HepG2 (cell line): ENCODE results near the gene ISOC2. TPM values are rescaled to one million over a fixed set of nuclear protein-coding genes. Genes with fewer than 3 reads are reported as not detected.

ENCODE experiments used
- ATAC-seq: fragments of 200-7000 bp; cut with Tn5 transposase; 3 replicates; pipeline ENCODE4 v1.9.1; 2020; ENCODE audit warnings: mild to moderate bottlenecking, moderate library complexity
- Bru-seq: library from RNA; stranded (reverse); fragments of 400-500 nt; gene quantifications from one replicate; lab custom pipeline; 2021; lab: Mats Ljungman, UMichigan
- BruChase-seq, 2 experiments: library from RNA; stranded (reverse); fragments of 400-500 nt; gene quantifications; one replicate each; lab custom pipeline; 2021; lab: Mats Ljungman, UMichigan
- BruUV-seq: library from RNA; stranded (reverse); fragments of 400-500 nt; replicated peaks from 2 replicates; lab custom pipeline; 2021; lab: Mats Ljungman, UMichigan
- CTCF ChIA-PET: fragments of 300-600 bp; formaldehyde crosslinking; extraction: SDS; loops from one replicate; lab custom pipeline; 2021; ENCODE audit warnings: low total read pairs, inconsistent platforms, low intra/inter-chr PET ratio; lab: Yijun Ruan, JAX
- POLR2A ChIA-PET: fragments of 350-600 bp; sonication (Branson Sonifier 250); formaldehyde crosslinking; loops from one replicate; lab custom pipeline; 2020; ENCODE audit warnings: antibody characterized with exemption, inconsistent platforms; lab: Yijun Ruan, JAX
- DNase-seq: peaks from one replicate; pipeline ENCODE4 v3.0.0-alpha.2; 2015; ENCODE audit warnings: low spot score
- FAIRE-seq: peaks from 3 replicates; lab custom pipeline; 2011; peaks lifted over from hg19 to GRCh38; lab: Jason Lieb, UNC
- H2AFZ ChIP-seq: one replicate; pipeline ENCODE4 v1.6.1; 2011; ENCODE audit warnings: low read length, inconsistent platforms
- H3K27ac ChIP-seq: fragments of 300-600 bp; 3 replicates; pipeline ENCODE4 v1.8.0; 2011; ENCODE audit warnings: mixed run types, mild to moderate bottlenecking, mixed read lengths, low read length, inconsistent platforms; ENCODE audit not compliant: insufficient read depth; ENCODE audit errors: extremely low read length
- H3K27me3 ChIP-seq, 2 experiments: fragments of 200-600 bp in 1 of 2; 2 replicates in 1 of 2; 3 replicates in 1 of 2; pipeline versions ENCODE4 v1.6.0 to v1.8.0; 2011; ENCODE audit warnings: low read length in 2 of 2, mild to moderate bottlenecking in 2 of 2, moderate library complexity in 2 of 2, inconsistent platforms in 1 of 2; ENCODE audit not compliant: insufficient read depth in 2 of 2, control insufficient read depth in 1 of 2
- H3K36me3 ChIP-seq, 2 experiments: fragments of 200-600 bp in 1 of 2; replicated peaks in 1 of 2; 2 replicates in 1 of 2; 3 replicates in 1 of 2; pipeline versions ENCODE4 v1.5.1 to v1.8.0; 2011; ENCODE audit warnings: low read length in 2 of 2, inconsistent platforms in 1 of 2; ENCODE audit not compliant: insufficient read depth in 2 of 2, control insufficient read depth in 1 of 2
- H3K4me1 ChIP-seq: 2 replicates; pipeline ENCODE4 v1.5.1; 2012; ENCODE audit warnings: low read length, inconsistent platforms; ENCODE audit not compliant: insufficient read depth
- H3K4me2 ChIP-seq: 2 replicates; pipeline ENCODE4 v1.6.0; 2011; ENCODE audit warnings: low read depth, low read length, inconsistent platforms
- H3K4me3 ChIP-seq, 3 experiments: fragments of 200-600 bp in 1 of 3; sonication (generic), shearing (Covaris generic) in 1 of 3; replicated peaks in 1 of 3; 2 replicates each; pipeline ENCODE4 v1.5.1; 2011 to 2016; ENCODE audit warnings: low read length in 3 of 3, inconsistent platforms in 2 of 3, low read depth in 2 of 3, mild to moderate bottlenecking in 2 of 3, control low read depth in 1 of 3, mixed read lengths in 1 of 3; ENCODE audit not compliant: insufficient read depth in 1 of 3
- H3K79me2 ChIP-seq: one replicate; pipeline ENCODE4 v1.6.1; 2011; ENCODE audit warnings: low read length, inconsistent platforms; ENCODE audit not compliant: insufficient read depth
- H3K9ac ChIP-seq: 2 replicates; pipeline ENCODE4 v1.6.0; 2011; ENCODE audit warnings: mild to moderate bottlenecking, low read depth, low read length, inconsistent platforms; ENCODE audit not compliant: insufficient read depth
- H3K9me3 ChIP-seq: 2 replicates; pipeline ENCODE4 v1.5.1; 2012; ENCODE audit warnings: mild to moderate bottlenecking, low read length
- H4K20me1 ChIP-seq: 2 replicates; pipeline ENCODE4 v1.6.0; 2011; ENCODE audit warnings: inconsistent platforms, mild to moderate bottlenecking, low read length, moderate library complexity; ENCODE audit not compliant: insufficient read depth
- CEBPZ ChIP-seq: IDR thresholded peaks from 2 replicates; pipeline ENCODE4 v1.6.1; 2012; ENCODE audit warnings: low read length, improper control_type of control experiment
- CREM ChIP-seq, 2 experiments: sonication (generic) in 1 of 2; formaldehyde crosslinking in 1 of 2; IDR thresholded peaks; 2 replicates each; pipeline versions ENCODE4 v1.4.0 to v1.6.1; 2016 to 2020; ENCODE audit warnings: antibody characterized with exemption in 1 of 2, mild to moderate bottlenecking in 1 of 2, missing genetic modification reagents in 1 of 2
- GABPB1 ChIP-seq: IDR thresholded peaks from 2 replicates; pipeline ENCODE4 v1.6.1; 2016; ENCODE audit warnings: mild to moderate bottlenecking, missing genetic modification reagents, moderate library complexity, missing compliant biosample characterization
- HOXA3 ChIP-seq: sonication (generic); formaldehyde crosslinking; IDR thresholded peaks from 2 replicates; pipeline ENCODE4 v1.5.0; 2020; ENCODE audit warnings: missing genetic modification reagents
- LCORL ChIP-seq, 2 experiments: fragments of 450-650 bp in 1 of 2; sonication (generic) in 1 of 2; formaldehyde crosslinking in 1 of 2; IDR thresholded peaks; 2 replicates each; pipeline versions ENCODE4 v1.5.0 to v1.6.1; 2017 to 2020; ENCODE audit warnings: antibody characterized with exemption in 1 of 2, missing genetic modification reagents in 1 of 2
- NCOA1 ChIP-seq: sonication (generic); formaldehyde crosslinking; IDR thresholded peaks from 2 replicates; pipeline ENCODE4 v1.9.0; 2021; ENCODE audit warnings: missing genetic modification reagents
- NFYB ChIP-seq: sonication (generic); formaldehyde crosslinking; IDR thresholded peaks from 2 replicates; pipeline ENCODE4 v1.4.0; 2020; ENCODE audit warnings: missing genetic modification reagents
- RFX3 ChIP-seq: IDR thresholded peaks from 2 replicates; pipeline ENCODE4 v1.6.1; 2016; ENCODE audit warnings: missing biosample characterization, missing genetic modification reagents
- ZNF10 ChIP-seq: sonication (generic); formaldehyde crosslinking; IDR thresholded peaks from 2 replicates; pipeline ENCODE4 v1.4.0; 2020; ENCODE audit warnings: mild to moderate bottlenecking, low read depth, missing genetic modification reagents, borderline replicate concordance
- WGBS: methylation state at CpG from one replicate; pipeline ENCODE4 v1.1.6; 2017; ENCODE audit warnings: low lambda C conversion rate; 5-methylcytosine and 5-hydroxymethylcytosine counted together
- in situ Hi-C: cut with HindIII; loops from 2 replicates; pipeline ENCODE4 v1.10.0; 2017; ENCODE audit warnings: low pct_unique_long_range_greater_than_20kb; ENCODE audit not compliant: extremely low pct_ligation_motif_present
- intact Hi-C: fragments of 100-400 bp; cut with micrococcal nuclease; formaldehyde crosslinking; loops from one replicate; pipeline ENCODE4 v1.10.0; 2022; ENCODE audit not compliant: unreplicated experiment
- long read RNA-seq, 2 experiments: library from RNA in 1 of 2; library from polyadenylated mRNA in 1 of 2; stranded (forward) in 1 of 2; unstranded in 1 of 2; transcript quantifications; one replicate each; pipeline ENCODE4 v2.0.0, GENCODE V29; 2019 to 2022
- polyA minus RNA-seq, 3 experiments: library from RNA; depleted of rRNA, polyadenylated mRNA; stranded (reverse); fragments of >200 nt; gene quantifications; 2 replicates each; pipeline ENCODE4 v1.2.3, GENCODE V29; 2011; ENCODE audit warnings: low replicate concordance in 1 of 3
- polyA plus RNA-seq, 8 experiments: library from polyadenylated mRNA; depleted of rRNA in 3 of 8; stranded (reverse) in 7 of 8; unstranded in 1 of 8; fragments of >200 nt; fragmentation: Illumina TruSeq in 4 of 8; extraction: Trizol in 4 of 8; gene quantifications; 2 replicates each; pipeline versions ENCODE4 v1.2.1 to v1.2.3, GENCODE V29; 2011 to 2016; ENCODE audit warnings: low read depth in 4 of 8, missing spikeins in 1 of 8, mixed read lengths in 1 of 8; ENCODE audit not compliant: insufficient read depth in 1 of 8
- total RNA-seq, 5 experiments: library from RNA; depleted of rRNA; stranded (reverse); fragments of >200 nt; fragmentation: Illumina TruSeq; extraction: Trizol; gene quantifications; 2 replicates each; pipeline ENCODE4 v1.2.3, GENCODE V29; 2016; ENCODE audit warnings: low read depth in 1 of 5
- TF ChIP-seq, protein P1 (sequence below): sonication (generic); formaldehyde crosslinking; conservative IDR thresholded peaks from 2 replicates; pipeline ENCODE4 v1.8.0; 2022; ENCODE audit warnings: low read depth, missing genetic modification reagents

ISOC2 gene, protein sequence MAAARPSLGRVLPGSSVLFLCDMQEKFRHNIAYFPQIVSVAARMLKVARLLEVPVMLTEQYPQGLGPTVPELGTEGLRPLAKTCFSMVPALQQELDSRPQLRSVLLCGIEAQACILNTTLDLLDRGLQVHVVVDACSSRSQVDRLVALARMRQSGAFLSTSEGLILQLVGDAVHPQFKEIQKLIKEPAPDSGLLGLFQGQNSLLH
- total RNA-seq (2016; rRNA removed; fragmentation: Illumina TruSeq; extraction: Trizol) (105 and 106 TPM in 2 replicates), polyA plus RNA-seq (2011; rRNA removed) (76.8 and 91.2 TPM in 2 replicates), polyA minus RNA-seq (2011; rRNA and poly(A)+ RNA removed; ENCODE audit: low replicate concordance) (18.3 and 57.5 TPM in 2 replicates), Bru-seq, nascent RNA (percentile 73 among the genes with signal in this experiment), BruChase-seq, experiment 1, labeled RNA remaining after a 6-hour chase (percentile 73 among the genes with signal in this experiment), BruChase-seq, experiment 2, labeled RNA remaining after a 2-hour chase (percentile 64 among the genes with signal in this experiment)
- total RNA-seq (2016; cell fraction: cytosol; rRNA removed; fragmentation: Illumina TruSeq; extraction: Trizol; ENCODE audit: low read depth) = 58.0 and 83.1 TPM in 2 replicates
- total RNA-seq (2016; cell fraction: insoluble cytoplasmic fraction; rRNA removed; fragmentation: Illumina TruSeq; extraction: Trizol) = 111 TPM in 2 replicates
- 74.7 and 115 TPM in 2 replicates for total RNA-seq (2016; cell fraction: membrane; rRNA removed; fragmentation: Illumina TruSeq; extraction: Trizol)
- 35.2 and 36.6 TPM in 2 replicates for total RNA-seq (2016; cell fraction: nucleus; rRNA removed; fragmentation: Illumina TruSeq; extraction: Trizol)
- polyA plus RNA-seq (2011; cell fraction: cytosol; rRNA removed) = 54.7 and 108 TPM in 2 replicates
- 86.0 and 95.9 TPM in 2 replicates for polyA plus RNA-seq (2011; cell fraction: nucleus; rRNA removed)
- polyA plus RNA-seq (2012) = 45.9 and 55.5 TPM in 2 replicates
- polyA plus RNA-seq (2016; cell fraction: cytosol; fragmentation: Illumina TruSeq; extraction: Trizol; ENCODE audit: low read depth) = 60.4 and 89.7 TPM in 2 replicates
- 101 and 114 TPM in 2 replicates for polyA plus RNA-seq (2016; cell fraction: insoluble cytoplasmic fraction; fragmentation: Illumina TruSeq; extraction: Trizol; ENCODE audit: low read depth)
- polyA plus RNA-seq (2016; cell fraction: membrane; fragmentation: Illumina TruSeq; extraction: Trizol; ENCODE audit: low read depth) = 71.9 and 93.3 TPM in 2 replicates
- 63.4 and 69.6 TPM in 2 replicates for polyA plus RNA-seq (2016; cell fraction: nucleus; fragmentation: Illumina TruSeq; extraction: Trizol; ENCODE audit: insufficient read depth, low read depth)
- 34.3 and 34.6 TPM in 2 replicates for polyA minus RNA-seq (2011; cell fraction: cytosol; rRNA and poly(A)+ RNA removed)
- polyA minus RNA-seq (2011; cell fraction: nucleus; rRNA and poly(A)+ RNA removed) = 21.0 and 25.6 TPM in 2 replicates
- long read RNA-seq, experiment 1, transcript ISOC2-202 (6 exons, 998 nt) = major isoform, 90 of 144 reads
- long read RNA-seq, experiment 1, transcript ISOC2-203 (5 exons, 1,566 nt) = minor isoform, 26 of 144 reads
- long read RNA-seq, experiment 1, transcript ISOC2-201 (6 exons, 1,122 nt) = minor isoform, 16 of 144 reads
- long read RNA-seq, experiment 1, partial matches to known transcripts = 4 of 144 reads
- long read RNA-seq, experiment 1, other reads (novel, unspliced or antisense) = 8 of 144 reads
- long read RNA-seq, experiment 2, transcript ISOC2-202 (6 exons, 998 nt) = major isoform, 160 of 272 reads
- long read RNA-seq, experiment 2, transcript ISOC2-201 (6 exons, 1,122 nt) = minor isoform, 10 of 272 reads
- long read RNA-seq, experiment 2, transcript ISOC2-203 (5 exons, 1,566 nt) = minor isoform, 57 of 272 reads
- long read RNA-seq, experiment 2, partial matches to known transcripts = 18 of 272 reads
- long read RNA-seq, experiment 2, other reads (novel, unspliced or antisense) = 24 of 272 reads

DNA sequence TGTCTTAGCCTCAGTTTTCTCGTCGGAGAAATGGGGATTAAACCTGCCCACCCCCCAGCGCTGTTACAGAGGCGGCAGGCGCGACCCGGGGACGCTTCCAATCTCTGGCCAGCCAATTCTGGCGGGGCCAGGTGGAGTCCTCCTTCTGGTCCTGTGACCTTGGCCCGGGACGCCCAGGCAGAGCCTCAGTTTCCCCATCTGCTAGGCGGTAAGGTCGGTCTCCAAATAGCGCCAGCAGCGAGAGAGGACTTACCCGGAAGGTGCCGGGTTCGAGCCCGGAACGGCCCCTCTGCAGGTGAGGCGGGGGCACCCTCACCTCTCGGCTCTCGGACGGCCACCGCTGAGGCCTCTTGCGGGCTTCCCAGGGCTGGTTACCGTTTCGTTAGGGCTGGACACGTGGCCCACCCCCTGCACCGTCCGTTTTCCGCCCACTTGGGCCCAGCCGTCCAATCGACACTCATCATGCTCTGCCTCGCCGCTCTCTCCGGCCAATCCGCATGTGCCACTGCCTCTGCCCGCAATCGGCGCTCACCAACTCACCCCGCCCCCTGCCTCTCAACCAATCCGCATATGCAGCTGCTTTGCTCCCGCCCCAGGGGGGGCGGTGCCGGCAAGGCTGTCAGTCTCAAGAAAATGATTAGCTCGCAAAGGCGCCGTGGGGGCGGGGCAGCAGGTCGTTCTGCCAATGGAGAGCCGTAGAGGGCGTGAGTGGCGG lies at the start of gene ISOC2:
Gene ISOC2 (minus strand): TSS at position 384 of the 715 bp plus-strand sequence. CDS start 5,156 bp downstream, outside the sequence.
- H3K4me3 ChIP-seq = peak within 1 kb of the TSS; percentile 60 to 81 (median 67)
- peak; percentile 97 for FAIRE-seq
- ATAC-seq = peak; percentile 93
- TF ChIP-seq HOXA3 (CRISPR knock-in tag) (peak; percentile 78), NFYB (CRISPR knock-in tag) (peak; percentile 97), CREM (IDR thresholded peaks at IDR 0.05) (peak; percentile 79), CREM (CRISPR knock-in tag; IDR thresholded peaks at IDR 0.05) (no peak), NCOA1 (CRISPR knock-in tag) (no peak), LCORL (IDR thresholded peaks at IDR 0.05) (no peak), LCORL (CRISPR knock-in tag; IDR thresholded peaks at IDR 0.05) (peak; percentile 70), ZNF10 (CRISPR knock-in tag) (no peak), RFX3 (no peak), CEBPZ (peak; percentile 69; the same call in 1 of the 2 replicates), GABPB1 (CRISPR knock-in tag) (peak; percentile 86)
- TF ChIP-seq, protein P1, sequence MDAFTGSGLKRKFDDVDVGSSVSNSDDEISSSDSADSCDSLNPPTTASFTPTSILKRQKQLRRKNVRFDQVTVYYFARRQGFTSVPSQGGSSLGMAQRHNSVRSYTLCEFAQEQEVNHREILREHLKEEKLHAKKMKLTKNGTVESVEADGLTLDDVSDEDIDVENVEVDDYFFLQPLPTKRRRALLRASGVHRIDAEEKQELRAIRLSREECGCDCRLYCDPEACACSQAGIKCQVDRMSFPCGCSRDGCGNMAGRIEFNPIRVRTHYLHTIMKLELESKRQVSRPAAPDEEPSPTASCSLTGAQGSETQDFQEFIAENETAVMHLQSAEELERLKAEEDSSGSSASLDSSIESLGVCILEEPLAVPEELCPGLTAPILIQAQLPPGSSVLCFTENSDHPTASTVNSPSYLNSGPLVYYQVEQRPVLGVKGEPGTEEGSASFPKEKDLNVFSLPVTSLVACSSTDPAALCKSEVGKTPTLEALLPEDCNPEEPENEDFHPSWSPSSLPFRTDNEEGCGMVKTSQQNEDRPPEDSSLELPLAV (CRISPR knock-in tag) = no peak

More for the DNA sequence above, at the start of gene ISOC2:
- DNase-seq = peak; percentile 98
- POLR2A ChIA-PET = interaction anchor here (0.5 to 2.6 kb wide), 31 partner anchors 8 to 344 kb away, joined by 3 to 29 read pairs (median 4); partner anchors contain the start of genes CCDC106, FIZ1, HSPBP1 and KMT5C
- intact Hi-C loops (no loop called here), in situ Hi-C loops (no loop called here)
- H3K9me3 ChIP-seq = no peaks in the 10 kb centered on the region
- CTCF ChIA-PET = no interaction called here
- no peak within 1 kb of the TSS for H2AFZ ChIP-seq
- peak within 1 kb of the TSS; percentile 93 for H3K27ac ChIP-seq
- H3K79me2 ChIP-seq = peaks cover 20% of the 10 kb centered on the region
- H3K4me2 ChIP-seq = peak within 1 kb of the TSS; percentile 100
- H3K36me3 ChIP-seq = peaks cover 1 to 4% of the 10 kb centered on the region in 2 experiments; a peak in 3 of 5 replicates
- no peaks in the 10 kb centered on the region for H3K27me3 ChIP-seq
- no peaks in the 10 kb centered on the region; the same call in 1 of the 2 replicates for H4K20me1 ChIP-seq
- peak within 1 kb of the TSS; percentile 87 for H3K9ac ChIP-seq
- peaks cover 58% of the 10 kb centered on the region for H3K4me1 ChIP-seq
- 0% methylated on average over 14 of the region's 54 CpGs for WGBS
- BruUV-seq = no TSS peak
